GM18520 (cell line): ENCODE results near the gene RFFL.

Source experiments
- ATAC-seq: cut with Tn5 transposase; IDR thresholded peaks from one replicate; pipeline ENCODE4 v1.9.1; 2021; ENCODE audit not compliant: unreplicated experiment

The RFFL gene

GRCh38 chr17:35081638-35082037 is 18.1 kb upstream of the RFFL start:
- no peak for ATAC-seq

- ATAC-seq: peak; percentile 64
Observed at GRCh38 chr17:35080536-35080935, 17.0 kb upstream of the RFFL start.

GRCh38 chr17:35079547-35080423 is 16.3 kb upstream of the RFFL start:
- no peak for ATAC-seq

GRCh38 chr17:35076874-35077273 is 13.4 kb upstream of the RFFL start:
- ATAC-seq: no peak

GRCh38 chr17:35074711-35075707 is 11.5 kb upstream of the RFFL start:
- no peak for ATAC-seq

GRCh38 chr17:35073991-35074627 is 10.6 kb upstream of the RFFL start:
- ATAC-seq: no peak

- no peak for ATAC-seq
Observed at GRCh38 chr17:35073183-35073790, 9.8 kb upstream of the RFFL start.

- no peak for ATAC-seq
Observed at GRCh38 chr17:35069311-35069710, 5.8 kb upstream of the RFFL start.

GRCh38 chr17:35068249-35068648 is 4.7 kb upstream of the RFFL start:
- no peak for ATAC-seq

- ATAC-seq: no peak
Observed at GRCh38 chr17:35065880-35066279, 2.4 kb upstream of the RFFL start.

GRCh38 chr17:35064516-35065215 is 1.2 kb upstream of the RFFL start:
- no peak for ATAC-seq

- no peak for ATAC-seq
Observed at GRCh38 chr17:35062308-35062707, 1.2 kb downstream of the RFFL start.

GRCh38 chr17:35057332-35057915 is 6.1 kb downstream of the RFFL start:
- ATAC-seq: no peak

GRCh38 chr17:35056013-35056412 is 7.5 kb downstream of the RFFL start:
- no peak for ATAC-seq

- ATAC-seq: no peak
Observed at GRCh38 chr17:35053204-35053603, 10.3 kb downstream of the RFFL start.

GRCh38 chr17:35052780-35053179 is 10.7 kb downstream of the RFFL start:
- ATAC-seq: no peak

GRCh38 chr17:35052241-35052610 is 11.3 kb downstream of the RFFL start:
- no peak for ATAC-seq

- no peak for ATAC-seq
Observed at GRCh38 chr17:35051579-35052240, 11.8 kb downstream of the RFFL start.

GRCh38 chr17:35051183-35051578 is 12.3 kb downstream of the RFFL start:
- peak; percentile 44 for ATAC-seq
